Liver (tissue), 5 donors: ENCODE results near the gene LAMTOR1. TPM values are rescaled to one million over a fixed set of nuclear protein-coding genes. Genes with fewer than 3 reads are reported as not detected.

Experiments
- polyA plus RNA-seq, 2 donors: library from polyadenylated mRNA; stranded (reverse) in 1 of 2; unstranded in 1 of 2; fragments of 200-250 nt in 1 of 2; fragments of >200 nt in 1 of 2; fragmentation: Nextera tagmentation in 1 of 2; extraction: Ambion mirVana in 1 of 2; gene quantifications; one replicate each; pipeline versions ENCODE4 v1.2.1 to v1.2.3, GENCODE V29; 2013 to 2015
- small RNA-seq: library from RNA; depleted of rRNA; stranded (forward); fragments of <200 nt; gene quantifications from one replicate; pipeline ENCODE3, GENCODE V24; 2014
- total RNA-seq, 2 donors: library from RNA; depleted of rRNA; stranded (reverse); fragments of >200 nt; gene quantifications; one replicate each; pipeline ENCODE4 v1.2.3, GENCODE V29; 2014
- donor health status: healthy.
- donor health status: healthy.
- donor health status: healthy.

The LAMTOR1 gene
- total and polyA plus RNA-seq, 4 donors = 30.5 to 74.0 (median 58.6) TPM

Small RNA genes lying within 50 kb of the gene (small RNA-seq; reads per million reads assigned to genes)
- not detected for gene MIR3165
- not detected for gene RNU6-72P

Other genes starting within 250 kb of the LAMTOR1 start
- not detected for gene DEFB131B, start 224.8 kb downstream of the LAMTOR1 start, total RNA-seq
- not detected for gene DEFB131B, start 224.8 kb downstream of the LAMTOR1 start, polyA plus RNA-seq
- 1 to 10 TPM; 5.6 to 7.9 TPM for gene XNDC1N, start 174.7 kb downstream of the LAMTOR1 start, total RNA-seq
- gene XNDC1N, start 174.7 kb downstream of the LAMTOR1 start, polyA plus RNA-seq = 1 to 10 TPM in 1 of 2 donors, under 1 TPM in 1; 0.59 to 2.1 TPM
- 10 to 100 TPM; 11.9 to 31.1 TPM for gene RNF121, start 174.3 kb downstream of the LAMTOR1 start, total RNA-seq
- gene RNF121, start 174.3 kb downstream of the LAMTOR1 start, polyA plus RNA-seq = 10 to 100 TPM; 10.2 to 16.5 TPM
- 1 to 10 TPM; 2.4 to 5.9 TPM for gene IL18BP, start 104.4 kb downstream of the LAMTOR1 start, total RNA-seq
- 1 to 10 TPM; 2.6 to 6.3 TPM for gene IL18BP, start 104.4 kb downstream of the LAMTOR1 start, polyA plus RNA-seq
- 10 to 100 TPM; 55.1 to 93.2 TPM for gene NUMA1, start 22.8 kb downstream of the LAMTOR1 start, total RNA-seq
- gene NUMA1, start 22.8 kb downstream of the LAMTOR1 start, polyA plus RNA-seq = 10 to 100 TPM; 19.5 to 29.2 TPM
- 1 to 10 TPM; 1.9 to 3.4 TPM for gene LRRC51, start 22.4 kb downstream of the LAMTOR1 start, total RNA-seq
- 1 to 10 TPM; 2.9 to 3.7 TPM for gene LRRC51, start 22.4 kb downstream of the LAMTOR1 start, polyA plus RNA-seq
- under 1 TPM in 1 of 2 donors, not detected in 1; 0.33 TPM for gene TOMT, start 2.6 kb upstream of the LAMTOR1 start, total RNA-seq
- not detected for gene TOMT, start 2.6 kb upstream of the LAMTOR1 start, polyA plus RNA-seq
- 10 to 100 TPM in 1 of 2 donors, 1 to 10 TPM in 1; 8.4 to 10.4 TPM for gene ANAPC15, start 9.4 kb upstream of the LAMTOR1 start, total RNA-seq
- 10 to 100 TPM; 19.6 to 22.4 TPM for gene ANAPC15, start 9.4 kb upstream of the LAMTOR1 start, polyA plus RNA-seq
- 1 to 10 TPM in 1 of 2 donors, not detected in 1; 2.1 TPM for gene FOLR3, start 32.4 kb upstream of the LAMTOR1 start, total RNA-seq
- gene FOLR3, start 32.4 kb upstream of the LAMTOR1 start, polyA plus RNA-seq = under 1 TPM; 0.31 to 0.86 TPM
- gene FOLR1, start 88.8 kb upstream of the LAMTOR1 start, total RNA-seq = under 1 TPM in 1 of 2 donors, not detected in 1; 0.09 TPM
- gene FOLR1, start 88.8 kb upstream of the LAMTOR1 start, polyA plus RNA-seq = under 1 TPM; 0.06 to 0.21 TPM
- 10 to 100 TPM in 1 of 2 donors, 1 to 10 TPM in 1; 9.9 to 23.6 TPM for gene FOLR2, start 113.5 kb upstream of the LAMTOR1 start, total RNA-seq
- 10 to 100 TPM in 1 of 2 donors, 1 to 10 TPM in 1; 9.4 to 31.5 TPM for gene FOLR2, start 113.5 kb upstream of the LAMTOR1 start, polyA plus RNA-seq
- 10 to 100 TPM; 18.4 to 29.0 TPM for gene INPPL1, start 121.5 kb upstream of the LAMTOR1 start, total RNA-seq
- 10 to 100 TPM in 1 of 2 donors, 1 to 10 TPM in 1; 7.2 to 15.8 TPM for gene INPPL1, start 121.5 kb upstream of the LAMTOR1 start, polyA plus RNA-seq
- gene PHOX2A, start 140.9 kb upstream of the LAMTOR1 start, total RNA-seq = not detected
- gene PHOX2A, start 140.9 kb upstream of the LAMTOR1 start, polyA plus RNA-seq = not detected